HG03565 (cell line): ENCODE data around the gene TNN.

Experiments
- ATAC-seq: cut with Tn5 transposase; IDR thresholded peaks from one replicate; pipeline ENCODE4 v1.9.1; 2021; ENCODE audit warnings: mild to moderate bottlenecking, moderate library complexity; ENCODE audit not compliant: unreplicated experiment

TNN gene

DNA sequence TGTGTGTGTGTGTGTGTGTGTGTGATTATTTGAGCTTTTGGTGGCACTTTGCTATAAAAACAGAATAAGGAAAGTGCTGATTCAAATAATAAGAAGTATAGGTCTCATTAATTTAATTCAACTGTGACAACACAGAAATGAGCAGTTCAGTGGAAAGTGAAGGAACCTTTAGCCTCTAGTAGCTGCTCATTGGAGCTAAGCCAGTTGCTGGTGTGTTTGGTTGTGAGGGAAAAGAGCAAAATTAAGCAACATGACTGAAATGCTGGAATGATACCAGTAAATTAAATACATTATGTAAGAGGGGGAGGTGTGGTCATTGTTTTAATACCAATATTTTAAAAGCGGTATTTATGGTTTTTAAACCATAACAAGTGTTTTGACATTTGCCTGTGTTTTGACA, 69.7 kb downstream of the TNN start:
- no peak for ATAC-seq

DNA sequence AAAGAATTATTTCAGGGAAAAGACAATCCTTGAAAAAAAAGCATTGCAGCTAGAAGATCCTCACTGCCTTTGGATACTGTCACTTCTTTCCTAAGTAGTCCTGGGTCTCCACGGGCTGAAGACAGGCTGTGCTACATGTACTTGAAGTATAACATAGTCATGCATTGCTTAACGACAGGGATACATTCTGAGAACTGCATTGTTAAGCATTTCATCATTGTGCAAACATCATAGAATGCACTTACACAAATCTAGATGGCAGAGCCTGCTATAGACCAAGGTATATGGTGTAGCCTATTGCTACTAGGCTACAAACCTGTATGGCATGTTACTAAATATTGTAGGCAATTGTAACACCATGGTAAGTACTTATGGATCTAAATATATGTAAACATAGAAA, 70.9 kb downstream of the TNN start:
- no peak for ATAC-seq

DNA sequence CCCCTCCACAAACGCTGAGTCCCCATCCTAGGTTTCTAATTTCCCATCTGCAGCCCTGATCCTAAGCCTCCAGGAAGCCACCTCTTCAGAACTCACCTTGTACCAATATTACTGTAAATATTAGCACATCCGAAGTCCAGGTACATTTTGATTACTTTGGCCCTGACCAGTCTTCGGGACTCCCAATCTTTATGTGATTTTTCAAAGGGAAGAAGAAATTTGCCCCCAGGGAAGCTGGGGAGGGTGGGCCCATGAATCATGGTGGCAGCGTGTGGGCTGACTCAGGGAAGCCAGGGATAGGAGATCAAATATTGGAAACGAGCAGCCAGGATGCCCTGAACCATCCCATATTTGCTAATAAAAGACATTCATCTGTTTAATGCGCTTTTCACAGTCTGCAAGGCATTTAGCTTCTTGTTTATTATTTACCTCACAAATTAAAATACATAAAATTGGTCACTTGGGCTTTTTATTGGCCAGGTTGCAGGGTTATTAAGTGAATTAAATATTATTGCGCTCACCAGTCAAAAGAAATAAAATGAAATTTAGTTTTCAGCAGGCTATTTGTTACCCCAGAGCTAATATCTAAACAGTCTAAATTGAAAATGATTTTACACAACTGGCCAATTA, 78.4 kb downstream of the TNN start:
- ATAC-seq, result no peak

DNA sequence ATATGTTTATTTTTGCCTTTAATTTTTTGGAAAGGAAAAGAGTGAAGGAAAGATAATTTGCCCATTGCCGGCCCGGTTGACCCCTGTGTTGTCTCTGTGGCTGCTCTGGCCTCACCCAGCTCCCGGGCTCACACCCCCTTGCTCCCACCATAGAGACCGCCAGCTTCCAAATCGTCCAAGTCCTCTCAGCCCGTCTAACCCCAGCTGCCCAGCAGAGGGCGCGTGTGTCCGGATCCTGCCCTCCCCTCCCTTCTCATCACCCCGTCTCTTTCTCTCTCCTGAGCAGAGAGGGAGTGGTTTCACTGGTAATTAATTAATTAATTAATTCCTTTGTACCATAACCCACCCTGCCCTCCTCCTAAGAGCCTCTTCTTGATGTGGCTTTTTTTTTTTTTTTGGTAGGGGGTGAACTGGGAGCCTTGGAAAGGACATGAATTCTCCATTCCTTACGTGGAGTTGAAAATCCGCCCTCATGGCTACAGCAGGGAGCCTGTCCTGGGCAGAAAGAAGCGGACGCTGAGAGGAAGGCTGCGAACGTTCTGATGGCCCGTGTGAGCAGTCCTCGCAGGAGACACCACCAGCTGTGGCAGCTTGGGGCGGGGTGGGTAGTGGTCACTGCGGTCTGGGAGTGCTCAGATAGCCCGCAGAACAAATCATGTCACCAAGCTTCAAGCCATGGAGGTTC, 79.0 kb downstream of the TNN start:
- no peak for ATAC-seq

GRCh38 chr1:175147569-175147968, 79.9 kb downstream of the TNN start:
- no peak for ATAC-seq

GRCh38 chr1:175148068-175148467, 80.4 kb downstream of the TNN start:
- ATAC-seq, result no peak

DNA sequence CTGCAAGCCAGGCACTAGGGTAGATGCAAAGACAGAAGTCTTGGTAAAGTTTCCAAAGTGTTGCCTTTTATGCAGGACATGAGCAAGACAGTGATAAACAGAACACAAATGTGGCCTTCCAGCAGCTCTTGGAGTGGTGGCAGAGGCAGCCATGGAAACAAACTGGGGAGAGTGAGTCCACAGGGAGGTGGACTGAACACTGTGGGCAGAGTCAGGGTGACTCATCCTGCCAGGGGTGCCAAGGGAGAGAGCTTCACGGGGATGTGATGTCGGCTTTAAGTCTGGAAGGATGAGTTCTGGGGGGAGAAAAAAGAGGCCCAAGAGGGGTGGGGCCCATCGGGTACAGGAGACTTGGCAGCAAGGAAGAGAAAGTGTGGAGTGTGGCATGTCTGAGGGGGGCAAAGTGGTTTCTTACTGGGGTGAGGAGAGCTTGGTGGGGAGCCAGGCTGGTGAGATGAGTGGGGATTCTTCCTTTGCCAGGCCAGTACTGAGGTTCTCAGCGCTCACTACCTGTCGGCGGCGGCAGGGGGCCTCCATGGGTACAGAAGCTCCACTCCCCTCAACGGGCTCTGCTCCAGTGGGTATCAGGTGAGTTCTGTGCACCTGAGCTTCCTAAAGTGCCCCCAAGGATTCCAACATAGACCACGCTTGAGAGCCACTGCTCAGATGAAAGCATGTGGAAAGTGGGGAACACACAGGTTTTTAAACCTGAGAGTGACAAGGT, 83.1 kb downstream of the TNN start:
- no peak for ATAC-seq

DNA sequence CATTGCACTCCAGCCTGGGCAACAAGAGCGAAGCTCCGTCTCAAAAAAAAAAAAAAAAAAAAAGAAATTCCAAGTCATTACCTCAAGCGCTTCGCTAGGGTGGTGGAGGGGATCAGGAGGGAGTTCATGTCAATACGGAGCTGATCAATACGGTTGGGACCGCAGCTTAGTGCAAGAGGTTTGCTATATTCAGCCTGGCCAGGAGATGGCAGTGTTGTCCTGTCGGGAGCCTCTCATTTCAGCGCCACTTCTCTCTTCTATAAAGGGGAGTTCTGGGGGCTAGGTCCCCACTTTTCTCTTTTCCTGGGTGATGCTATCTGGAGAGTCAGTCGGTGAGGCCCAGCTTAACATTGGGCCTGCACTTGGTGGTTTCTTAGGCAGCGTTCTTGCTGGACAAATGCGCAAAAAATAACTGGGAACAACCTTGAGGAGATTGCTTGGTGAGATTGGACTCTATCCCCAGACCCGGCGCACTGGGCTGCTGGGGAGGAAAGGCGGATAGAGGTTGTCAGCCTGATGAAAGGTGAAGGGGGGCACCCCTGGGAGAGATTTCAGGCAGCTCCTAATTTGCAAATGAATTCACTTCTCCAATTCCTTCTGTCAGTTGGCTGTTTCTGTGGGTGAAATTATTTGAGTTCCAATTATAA, 84.5 kb downstream of the TNN start:
- peak; percentile 43 for ATAC-seq

DNA sequence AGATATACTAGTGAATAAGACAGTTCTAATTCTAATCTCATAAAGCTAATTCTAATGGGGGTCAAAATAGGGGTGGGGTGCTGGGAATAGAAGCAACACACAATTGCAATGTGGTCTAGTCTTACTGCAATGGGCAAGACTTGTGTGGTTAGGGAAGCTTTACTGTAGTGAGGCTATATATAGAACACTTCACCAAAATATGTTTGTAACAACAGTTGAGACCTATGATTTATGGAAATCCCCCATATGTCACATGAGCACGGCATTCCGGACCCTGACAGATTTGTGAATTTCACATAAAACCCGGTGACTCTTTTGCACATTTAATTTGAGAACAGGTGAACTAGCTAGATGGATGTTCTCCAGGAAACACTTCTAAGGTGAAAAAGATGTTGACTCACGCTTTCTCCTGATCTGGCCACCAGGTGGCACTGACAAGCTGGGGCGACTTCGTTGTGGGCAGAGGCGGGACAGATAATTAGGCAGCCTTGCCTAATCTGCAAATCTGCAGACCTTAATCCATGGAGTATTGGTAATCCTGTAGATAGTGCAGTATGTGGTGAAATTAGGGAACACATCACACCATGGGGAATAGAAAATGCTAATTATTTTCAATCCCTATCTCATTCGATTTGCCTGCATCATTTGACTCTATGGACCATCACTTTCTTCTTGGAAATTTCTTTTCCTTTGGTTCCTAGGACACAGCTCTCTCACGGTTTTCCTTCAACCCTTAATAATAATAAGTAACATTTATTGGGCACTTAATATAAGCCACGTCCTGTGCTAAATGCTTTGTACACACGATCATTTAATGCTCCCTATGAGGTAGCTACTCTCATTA, 87.2 kb downstream of the TNN start:
- peak; percentile 37 for ATAC-seq

DNA sequence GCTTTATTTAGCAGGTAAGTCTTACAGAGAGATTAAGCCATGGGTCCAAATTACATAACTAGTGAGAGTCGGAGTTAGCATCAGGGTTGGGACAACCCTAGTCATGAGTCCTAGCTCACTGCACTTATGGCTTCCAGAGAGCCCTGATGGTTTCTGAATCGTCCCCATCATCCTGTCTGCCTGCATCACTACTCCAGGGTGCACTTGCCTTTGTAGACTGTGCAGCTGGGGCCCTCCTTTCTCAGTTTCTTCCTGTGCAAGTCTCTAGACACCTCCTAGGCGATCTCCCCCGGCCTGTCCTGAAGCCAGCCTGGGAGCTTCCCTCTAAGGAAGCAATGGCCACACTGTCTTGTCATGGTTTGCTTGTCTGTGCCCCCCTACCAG, 87.8 kb downstream of the TNN start:
- ATAC-seq, result no peak

- no peak for ATAC-seq
Measured at GRCh38 chr1:175155936-175156335, 88.3 kb downstream of the TNN start.

- no peak for ATAC-seq
Measured at GRCh38 chr1:175157200-175157599, 89.6 kb downstream of the TNN start.

- ATAC-seq, result no peak
Measured at GRCh38 chr1:175158170-175158591, 90.5 kb downstream of the TNN start.

DNA sequence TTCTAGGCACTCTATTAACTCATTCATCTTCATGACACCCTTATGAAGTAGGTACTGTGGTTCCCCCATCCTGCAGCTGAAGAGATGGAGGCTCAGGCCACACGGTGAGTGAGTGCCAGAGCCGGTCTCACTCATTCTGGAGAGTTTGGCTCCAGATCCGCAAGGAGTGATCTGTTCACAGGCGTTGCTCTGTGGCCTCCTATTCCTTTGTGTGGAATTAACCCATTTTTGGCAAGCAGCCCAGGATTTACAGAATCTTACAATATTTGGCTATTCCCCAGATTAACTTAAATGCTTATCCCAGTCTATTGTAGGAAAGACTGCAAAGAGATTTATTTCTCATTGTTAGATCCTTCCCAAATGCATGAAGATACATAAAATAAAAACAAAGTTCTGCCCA, 95.3 kb downstream of the TNN start:
- ATAC-seq, result no peak

DNA sequence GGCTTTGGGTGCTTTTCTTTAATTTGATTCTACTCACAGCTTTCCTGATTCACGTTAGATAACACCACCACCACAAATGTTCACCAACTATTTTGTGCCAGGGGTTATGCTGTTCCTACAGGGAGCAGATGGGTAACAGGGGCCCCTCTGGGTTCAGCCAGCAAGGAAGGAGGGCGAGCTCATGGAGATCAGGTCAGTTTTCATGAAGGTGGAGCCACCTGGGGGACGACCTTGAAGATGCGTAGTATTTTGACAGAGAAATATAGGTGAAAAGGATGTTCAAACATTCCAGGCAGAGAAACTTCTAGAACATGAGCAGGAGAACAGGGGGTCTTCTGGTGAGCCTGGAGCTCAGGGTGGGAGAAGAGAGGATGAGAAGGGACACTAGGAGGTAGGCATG, 96.1 kb downstream of the TNN start:
- no peak for ATAC-seq

DNA sequence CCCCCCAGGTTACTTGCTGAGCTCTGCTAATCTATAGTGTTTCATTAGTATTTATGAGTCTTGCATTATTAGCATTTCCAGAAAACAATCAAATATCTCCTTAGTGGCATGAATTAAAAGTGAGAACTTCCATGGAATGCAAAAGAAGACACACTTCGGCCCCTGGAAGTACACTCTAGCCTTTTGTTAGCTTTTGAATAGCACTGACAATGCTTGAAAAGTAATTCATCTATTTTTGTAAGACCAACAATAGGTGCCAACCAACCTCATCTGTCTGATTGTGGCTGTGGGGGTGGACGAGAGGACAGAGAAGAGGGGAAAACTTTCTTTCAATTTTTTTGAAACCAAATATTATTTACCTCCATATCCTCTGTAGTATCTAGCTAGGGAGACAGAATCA, 97.1 kb downstream of the TNN start:
- ATAC-seq, result no peak

GRCh38 chr1:175166746-175167145, 99.1 kb downstream of the TNN start:
- no peak for ATAC-seq

- ATAC-seq, result no peak
Measured at GRCh38 chr1:175167861-175168260, 100.2 kb downstream of the TNN start.

GRCh38 chr1:175168782-175169181, 101.1 kb downstream of the TNN start:
- no peak for ATAC-seq

DNA sequence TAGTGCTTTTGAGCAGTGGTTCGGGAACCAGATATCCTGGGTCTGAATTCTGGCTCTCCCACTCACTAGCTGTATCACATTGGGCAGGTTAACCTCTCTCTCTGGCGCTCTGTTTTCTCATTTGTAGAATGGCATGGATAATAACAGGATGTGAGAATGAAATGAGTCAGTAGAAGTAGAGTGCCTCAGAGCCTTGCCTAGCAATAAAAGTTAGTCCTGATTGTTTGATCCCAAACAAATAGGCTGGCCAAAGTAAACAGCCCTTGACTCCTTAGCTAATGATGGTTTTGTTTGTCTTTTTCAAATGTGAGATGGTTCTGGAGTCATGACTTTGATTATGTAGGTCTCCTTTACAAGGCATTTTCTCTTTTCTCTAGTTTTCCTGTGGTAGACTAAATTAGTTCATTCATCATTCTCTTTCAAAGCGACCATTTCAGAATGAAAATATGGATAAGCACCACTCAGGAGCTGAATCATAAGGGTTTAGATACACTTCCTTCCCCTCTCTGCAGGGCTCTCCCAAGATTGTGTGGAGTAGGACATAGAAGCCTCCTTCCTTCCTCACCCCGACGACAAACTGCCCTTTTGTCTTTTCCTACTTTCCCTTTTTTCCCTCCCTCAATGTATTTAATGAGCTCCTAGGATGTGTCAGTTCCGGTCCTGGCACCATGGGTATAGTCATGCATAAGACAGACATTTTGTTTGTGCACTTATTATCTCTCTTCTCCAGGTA, 101.8 kb downstream of the TNN start:
- ATAC-seq, result no peak
